Measurements from ENCODE around the gene DOC2B. TPM values are rescaled to one million over a fixed set of nuclear protein-coding genes. Genes with fewer than 3 reads are reported as not detected.

The DOC2B gene
- total and polyA plus RNA-seq, 9 of the 15 experiments (the other 6 are each of a cell fraction or from before 2014, with no cell fraction given) = 0.02 TPM; not detected in 8

DNA sequence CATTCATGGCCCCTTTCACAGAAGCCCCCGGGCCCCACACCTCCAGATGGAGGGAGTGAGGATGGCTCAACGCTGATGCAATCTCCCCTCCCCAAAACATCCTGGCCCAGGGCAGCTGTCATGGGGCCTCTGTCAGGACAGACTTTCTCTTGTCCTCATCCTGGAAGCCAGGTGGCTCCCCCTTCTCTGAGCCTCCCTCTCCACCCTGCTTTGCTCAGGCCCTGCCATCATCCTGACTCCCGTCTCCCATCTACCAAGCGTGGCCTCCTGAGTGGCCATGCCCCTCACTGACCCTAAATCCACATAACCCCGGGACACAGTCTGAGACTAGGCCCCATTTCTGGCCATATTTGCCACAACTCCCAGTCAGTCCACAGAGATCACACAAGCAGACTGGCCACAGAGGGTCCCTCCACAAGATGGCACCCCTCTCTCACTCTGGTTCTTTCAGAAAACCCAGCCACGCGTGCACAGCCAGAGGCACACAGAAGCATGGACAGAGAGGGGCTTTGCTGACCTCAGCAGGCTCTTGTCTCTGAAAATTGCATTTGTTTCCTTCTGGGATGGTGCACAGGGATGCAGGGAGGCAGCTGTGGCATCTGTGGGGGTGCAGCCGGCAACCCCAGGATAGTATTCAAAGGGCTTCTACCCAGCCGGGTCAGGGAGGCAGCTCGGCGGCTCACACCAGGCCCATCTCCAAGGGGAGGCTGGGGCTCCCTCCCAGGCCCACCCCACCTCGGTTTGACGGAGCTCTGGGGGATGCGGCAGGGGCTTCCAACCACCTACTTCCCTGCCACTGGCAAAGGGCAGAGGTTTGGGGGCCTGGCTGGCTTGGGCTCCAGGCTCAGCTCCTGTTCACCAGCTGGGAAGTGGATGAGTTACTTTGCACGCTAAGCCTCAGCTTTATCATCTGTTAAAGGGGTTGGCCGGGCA lies 16.9 kb downstream of the DOC2B start (continued):
- TF ChIP-seq FOXK1 (CRISPR knock-in tag; IDR thresholded peaks at IDR 0.05; ENCODE audit: borderline replicate concordance) (no peak), RAD21 (CRISPR knock-in tag; conservative IDR thresholded peaks at IDR 0.05 in 1 of 2, IDR thresholded peaks at IDR 0.05 in 1 of 2) (peak; percentile 35 to 52; a peak in 3 of 4 replicates), STAG1 (CRISPR knock-in tag; IDR thresholded peaks at IDR 0.05; ENCODE audit: borderline replicate concordance) (no peak), RBM22 (IDR thresholded peaks at IDR 0.05; ENCODE audit: low read depth, low read length, poor library complexity, severe bottlenecking) (no peak)
- TF ChIP-seq, protein P1, sequence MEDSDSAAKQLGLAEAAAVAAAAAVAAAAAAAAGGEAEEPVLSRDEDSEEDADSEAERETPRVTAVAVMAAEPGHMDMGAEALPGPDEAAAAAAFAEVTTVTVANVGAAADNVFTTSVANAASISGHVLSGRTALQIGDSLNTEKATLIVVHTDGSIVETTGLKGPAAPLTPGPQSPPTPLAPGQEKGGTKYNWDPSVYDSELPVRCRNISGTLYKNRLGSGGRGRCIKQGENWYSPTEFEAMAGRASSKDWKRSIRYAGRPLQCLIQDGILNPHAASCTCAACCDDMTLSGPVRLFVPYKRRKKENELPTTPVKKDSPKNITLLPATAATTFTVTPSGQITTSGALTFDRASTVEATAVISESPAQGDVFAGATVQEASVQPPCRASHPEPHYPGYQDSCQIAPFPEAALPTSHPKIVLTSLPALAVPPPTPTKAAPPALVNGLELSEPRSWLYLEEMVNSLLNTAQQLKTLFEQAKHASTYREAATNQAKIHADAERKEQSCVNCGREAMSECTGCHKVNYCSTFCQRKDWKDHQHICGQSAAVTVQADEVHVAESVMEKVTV (CRISPR knock-in tag; IDR thresholded peaks at IDR 0.05) = 0 out of 2 replicates have a peak, but pooled peaks have one; percentile 28

DNA sequence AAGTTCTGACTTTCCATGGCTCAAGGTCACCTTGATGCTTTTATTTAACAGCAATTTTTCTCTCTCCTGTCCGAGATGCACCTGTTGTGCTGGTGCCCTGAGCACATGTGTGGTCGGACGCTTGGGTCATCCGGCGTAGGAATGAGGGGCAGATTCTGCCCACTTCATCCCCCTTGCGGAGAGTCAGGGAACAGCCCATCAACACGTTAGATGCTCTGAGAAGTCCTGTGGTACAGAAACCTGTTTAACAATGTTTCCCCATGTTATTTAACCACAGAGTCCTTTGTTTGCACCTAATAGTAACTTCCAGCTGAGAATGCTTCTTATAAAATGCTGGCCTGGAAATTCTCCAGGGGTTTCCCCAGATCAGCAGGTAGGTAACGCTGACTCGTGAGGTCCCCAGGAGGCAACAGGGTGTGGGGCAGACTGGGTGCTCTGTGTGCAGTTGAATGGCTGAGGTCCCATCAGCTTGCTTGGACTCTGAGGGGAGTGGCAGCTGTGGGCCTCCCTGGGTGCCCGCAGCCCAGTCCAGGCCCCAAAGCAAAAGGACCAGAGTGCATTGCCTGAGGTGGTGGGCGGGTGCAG lies 17.8 kb downstream of the DOC2B start:
- Histone ChIP-seq H3K27me3 (ENCODE audit: control insufficient read depth in 2 of 2, insufficient read depth in 2 of 2, low read length in 2 of 2) (peaks cover 2 to 30% of the 10 kb centered on the region in 2 experiments; a peak in 3 of 5 replicates), H3K9me3 (replicated peaks; ENCODE audit: control insufficient read depth, insufficient read depth, low read depth, low read length) (no peaks in the 10 kb centered on the region), H3K9me1 (ENCODE audit: control insufficient read depth, insufficient read depth, low read length) (no peaks in the 10 kb centered on the region), H3K79me2 (ENCODE audit: control insufficient read depth, insufficient read depth, low read length) (no peaks in the 10 kb centered on the region), H3K4me1 (replicated peaks in 1 of 2; ENCODE audit: control insufficient read depth in 2 of 2, insufficient read depth in 2 of 2, low read length in 2 of 2) (no peaks in the 10 kb centered on the region), H3K9ac (ENCODE audit: insufficient read depth in 1 of 2, low read depth in 2 of 2, low read length in 2 of 2) (no peak overlapping the region), H4K20me1 (replicated peaks; ENCODE audit: control insufficient read depth, insufficient read depth, low read length) (no peaks in the 10 kb centered on the region), H3K27ac (ENCODE audit: extremely low read depth, low read depth, low read length) (no peak overlapping the region), H3K36me3 (ENCODE audit: control insufficient read depth, insufficient read depth, low read length) (no peaks in the 10 kb centered on the region), H2AFZ (ENCODE audit: low read depth, low read length) (no peak overlapping the region), H3K4me3 (no peak overlapping the region), H3K4me2 (ENCODE audit: insufficient read depth, low read length) (no peak overlapping the region)
- intact Hi-C loops (cut with micrococcal nuclease) = no loop called here
- no peak for FAIRE-seq
- DNase-seq (ENCODE audit: extremely low read depth in 1 of 4, low spot score in 3 of 4) = peak; percentile 14 to 45 (median 33)
- ChIA-PET CTCF (ENCODE audit: low intra/inter-chr PET ratio) (interaction anchor here (0.6 kb wide), 1 partner anchor 20 kb away, joined by 3 read pairs; no protein-coding TSS in a partner anchor), POLR2A (no interaction called here)
- TF ChIP-seq, protein P2, sequence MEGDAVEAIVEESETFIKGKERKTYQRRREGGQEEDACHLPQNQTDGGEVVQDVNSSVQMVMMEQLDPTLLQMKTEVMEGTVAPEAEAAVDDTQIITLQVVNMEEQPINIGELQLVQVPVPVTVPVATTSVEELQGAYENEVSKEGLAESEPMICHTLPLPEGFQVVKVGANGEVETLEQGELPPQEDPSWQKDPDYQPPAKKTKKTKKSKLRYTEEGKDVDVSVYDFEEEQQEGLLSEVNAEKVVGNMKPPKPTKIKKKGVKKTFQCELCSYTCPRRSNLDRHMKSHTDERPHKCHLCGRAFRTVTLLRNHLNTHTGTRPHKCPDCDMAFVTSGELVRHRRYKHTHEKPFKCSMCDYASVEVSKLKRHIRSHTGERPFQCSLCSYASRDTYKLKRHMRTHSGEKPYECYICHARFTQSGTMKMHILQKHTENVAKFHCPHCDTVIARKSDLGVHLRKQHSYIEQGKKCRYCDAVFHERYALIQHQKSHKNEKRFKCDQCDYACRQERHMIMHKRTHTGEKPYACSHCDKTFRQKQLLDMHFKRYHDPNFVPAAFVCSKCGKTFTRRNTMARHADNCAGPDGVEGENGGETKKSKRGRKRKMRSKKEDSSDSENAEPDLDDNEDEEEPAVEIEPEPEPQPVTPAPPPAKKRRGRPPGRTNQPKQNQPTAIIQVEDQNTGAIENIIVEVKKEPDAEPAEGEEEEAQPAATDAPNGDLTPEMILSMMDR (IDR thresholded peaks at IDR 0.05 in 2 of 3, conservative IDR thresholded peaks at IDR 0.05 in 1 of 3; ENCODE audit: insufficient read depth in 2 of 3, low read depth in 1 of 3, low read length in 3 of 3) = peak; percentile 39 to 54 (median 48)
- TF ChIP-seq ZC3H8 (IDR thresholded peaks at IDR 0.05) = no peak
- TF ChIP-seq OTX1 (CRISPR knock-in tag; IDR thresholded peaks at IDR 0.05) = no peak
- peak; percentile 72 for TF ChIP-seq ZNF239 (CRISPR knock-in tag; IDR thresholded peaks at IDR 0.05)
- in situ Hi-C loops (cut with MboI) = no loop called here
- BruUV-seq (replicated peaks) = no TSS peak
- ATAC-seq = peak; percentile 67; the same call in 2 of the 3 replicates
- 10% methylated on average over 9 of the region's 11 CpGs for WGBS (ENCODE audit: insufficient coverage, low coverage, missing lambda C conversion rate)
